GM21825 (cell line): ENCODE results near the gene CNTN5.

Experiments
- ATAC-seq: cut with Tn5 transposase; IDR thresholded peaks from one replicate; pipeline ENCODE4 v1.9.1; 2021; ENCODE audit warnings: mild to moderate bottlenecking, moderate library complexity; ENCODE audit not compliant: unreplicated experiment

The CNTN5 gene

GRCh38 chr11:99162819-99163218 lies 142.1 kb downstream of the CNTN5 start:
- ATAC-seq: no peak

DNA sequence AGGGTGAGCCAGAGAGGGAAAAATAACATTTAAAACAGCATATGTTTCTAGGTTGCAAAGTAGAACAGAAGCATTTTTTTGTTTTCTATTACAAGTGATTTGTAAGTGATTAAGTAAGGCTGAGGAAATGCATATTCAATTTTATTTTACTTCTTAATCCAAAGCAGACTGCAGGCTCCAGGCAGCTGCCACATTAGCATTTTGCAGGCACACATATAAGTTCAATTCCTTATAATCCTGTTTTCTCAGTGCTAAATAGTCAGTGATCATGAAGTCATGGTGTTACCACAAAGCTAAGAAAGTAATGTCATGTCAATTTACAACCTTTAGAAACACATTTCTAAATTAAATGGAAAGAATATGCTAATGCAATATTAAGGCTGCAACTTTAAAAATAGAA lies 149.8 kb downstream of the CNTN5 start:
- ATAC-seq: no peak

DNA sequence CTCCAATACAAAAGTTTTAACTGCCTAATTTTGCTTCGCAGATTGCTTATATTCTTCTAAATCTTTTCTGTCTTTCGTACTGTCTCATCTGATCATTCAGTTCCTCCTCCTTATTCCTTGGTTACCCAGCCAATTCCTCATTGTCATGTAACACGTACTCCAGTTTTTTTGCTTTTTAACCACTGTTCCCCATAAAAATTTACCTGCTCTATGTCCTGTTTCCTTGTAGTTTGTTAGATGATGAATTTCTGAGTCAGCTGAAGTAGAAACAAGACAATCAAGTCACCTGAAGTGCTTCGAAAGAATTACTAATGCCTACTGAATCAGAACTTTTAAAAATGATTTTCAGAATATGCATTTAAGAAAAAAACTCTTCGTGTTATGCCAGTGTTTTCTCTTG lies 150.6 kb downstream of the CNTN5 start:
- no peak for ATAC-seq

DNA sequence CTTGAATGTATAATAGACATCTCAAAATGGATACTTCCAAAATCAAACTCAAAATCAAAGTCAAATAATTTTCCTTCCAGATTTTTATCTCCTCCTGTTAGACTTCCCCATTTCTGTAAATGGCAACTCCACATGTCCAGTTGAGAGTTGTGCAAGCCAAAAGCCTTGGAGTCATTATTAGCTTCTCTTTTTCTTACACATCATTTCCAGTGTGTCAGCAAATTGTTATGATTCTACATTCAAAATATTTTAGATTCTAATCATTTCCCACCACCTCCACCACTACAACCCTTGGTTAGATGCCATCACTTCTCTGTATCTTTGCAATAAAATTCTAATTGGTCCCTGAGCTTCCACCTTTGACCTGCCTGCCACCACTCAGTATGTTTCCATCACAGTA lies 155.7 kb downstream of the CNTN5 start:
- ATAC-seq: no peak

DNA sequence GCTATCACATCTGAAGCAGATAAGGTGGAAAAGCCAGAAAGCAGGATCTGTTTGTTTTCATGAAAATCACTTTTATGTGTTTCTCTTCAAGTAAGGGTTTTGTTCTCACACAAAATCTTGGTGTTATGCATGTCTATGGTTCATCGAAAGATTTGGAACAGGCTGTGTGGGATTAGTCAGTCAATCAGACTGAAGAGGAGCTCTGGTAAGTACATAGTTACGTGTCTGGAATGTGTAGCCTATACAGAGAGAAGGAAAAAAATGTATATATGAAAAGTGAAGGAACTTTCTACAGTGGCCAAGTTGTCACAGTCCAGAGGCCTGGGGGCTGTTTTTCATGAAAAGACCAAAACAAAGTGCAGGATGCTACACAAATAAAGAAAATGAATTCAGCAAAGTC lies 156.7 kb downstream of the CNTN5 start:
- no peak for ATAC-seq

- ATAC-seq: no peak
Observed at GRCh38 chr11:99184146-99184545, 163.4 kb downstream of the CNTN5 start.

- ATAC-seq: no peak
Observed at GRCh38 chr11:99188221-99188620, 167.5 kb downstream of the CNTN5 start.

DNA sequence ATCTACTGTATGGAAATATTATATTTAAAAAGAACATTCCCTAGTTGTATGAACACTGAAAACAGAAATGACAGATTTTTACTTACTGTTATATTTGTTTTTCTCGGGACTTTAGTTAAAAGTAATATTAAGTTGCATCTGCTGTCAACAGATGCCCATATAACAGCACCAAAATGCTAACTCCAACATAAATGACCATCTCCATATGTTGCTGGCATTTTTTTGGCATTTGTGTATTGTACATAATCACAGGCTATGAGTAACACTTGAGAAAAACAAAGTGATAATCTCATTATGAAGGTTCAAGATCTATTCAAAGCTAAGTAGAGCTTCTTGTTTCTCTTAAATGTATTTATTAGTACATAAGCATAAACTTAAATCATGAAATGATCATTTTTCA lies 172.0 kb downstream of the CNTN5 start:
- ATAC-seq: no peak

- no peak for ATAC-seq
Observed at GRCh38 chr11:99197477-99197876, 176.7 kb downstream of the CNTN5 start.

- no peak for ATAC-seq
Observed at GRCh38 chr11:99198215-99198614, 177.5 kb downstream of the CNTN5 start.

DNA sequence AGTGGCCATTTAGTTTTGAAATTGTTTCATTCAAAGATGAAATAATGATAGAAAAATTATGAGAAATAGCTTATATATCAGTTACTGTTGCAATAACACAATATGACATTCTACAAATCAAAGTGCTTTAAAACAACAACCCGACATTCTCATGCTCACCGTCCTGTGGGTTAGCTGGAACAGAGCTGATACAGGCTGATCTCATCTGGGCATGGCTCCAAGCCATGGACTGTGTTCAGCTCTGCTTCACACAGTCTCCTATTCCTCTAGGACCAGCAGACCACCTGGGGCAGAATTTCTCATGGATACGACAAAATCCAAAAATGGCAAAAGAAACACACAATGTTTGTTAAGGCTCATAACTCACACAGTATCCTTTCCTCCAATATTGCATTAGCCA lies 178.6 kb downstream of the CNTN5 start:
- no peak for ATAC-seq

DNA sequence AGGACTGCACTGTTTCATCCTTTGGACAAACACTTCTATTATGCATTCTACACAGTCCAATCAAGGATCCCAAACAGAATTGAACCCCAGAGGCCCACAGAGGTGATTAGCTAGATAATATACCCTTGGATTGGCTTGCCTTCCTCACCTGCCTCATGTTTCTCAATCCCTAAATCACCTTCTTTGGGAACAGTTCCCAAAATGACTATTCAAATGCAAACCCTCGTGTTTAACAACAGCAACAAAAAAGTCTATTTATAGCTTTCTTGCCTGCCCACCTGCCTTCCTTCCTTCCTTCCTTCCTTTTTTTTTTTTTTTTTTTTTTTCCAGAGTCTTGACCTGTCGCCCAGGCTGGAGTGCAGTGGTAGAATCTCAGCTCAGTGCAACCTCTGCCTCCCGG lies 180.0 kb downstream of the CNTN5 start:
- ATAC-seq: no peak

- no peak for ATAC-seq
Observed at GRCh38 chr11:99208813-99209212, 188.1 kb downstream of the CNTN5 start.

GRCh38 chr11:99229544-99229943 lies 208.8 kb downstream of the CNTN5 start:
- ATAC-seq: no peak

DNA sequence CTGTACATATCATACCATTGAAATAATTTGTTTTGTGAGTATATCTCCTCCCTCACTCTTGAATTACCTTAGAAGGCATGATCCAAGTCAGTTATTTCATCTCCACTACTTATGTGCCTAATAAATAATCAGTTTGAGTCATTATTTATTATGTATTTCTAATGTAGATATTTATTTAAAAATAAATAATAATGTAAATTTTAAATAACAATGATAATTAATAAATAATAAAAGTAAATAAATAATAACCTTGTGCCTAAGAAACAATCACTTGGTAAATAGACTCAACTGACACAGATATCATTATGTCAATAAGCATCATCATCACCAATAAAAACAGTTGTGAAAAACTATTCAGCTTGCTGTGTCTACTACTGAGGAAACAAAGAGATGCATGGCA lies 213.8 kb downstream of the CNTN5 start:
- no peak for ATAC-seq

DNA sequence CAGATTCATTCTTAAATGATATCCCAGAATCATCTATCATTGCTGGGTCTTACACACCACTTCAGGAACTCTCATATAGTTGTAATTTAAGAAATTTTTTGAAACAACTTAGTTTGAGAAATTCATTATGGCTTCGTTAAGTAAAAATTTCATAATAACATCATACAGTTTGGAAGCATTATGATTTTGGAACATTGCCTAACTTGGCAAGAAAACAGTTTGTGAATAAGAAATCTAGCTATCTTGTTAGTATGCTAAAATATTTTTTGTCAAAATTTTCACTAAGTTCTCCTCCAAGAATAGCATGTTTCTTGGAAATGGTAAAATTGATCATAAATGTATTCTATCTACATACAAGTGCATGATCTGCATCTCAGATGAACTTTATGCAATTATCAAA lies 217.7 kb downstream of the CNTN5 start:
- ATAC-seq: no peak

GRCh38 chr11:99240192-99241030 lies 219.7 kb downstream of the CNTN5 start:
- no peak for ATAC-seq

GRCh38 chr11:99241066-99241465 lies 220.3 kb downstream of the CNTN5 start:
- ATAC-seq: no peak

- ATAC-seq: no peak
Observed at GRCh38 chr11:99244613-99245012, 223.9 kb downstream of the CNTN5 start.

DNA sequence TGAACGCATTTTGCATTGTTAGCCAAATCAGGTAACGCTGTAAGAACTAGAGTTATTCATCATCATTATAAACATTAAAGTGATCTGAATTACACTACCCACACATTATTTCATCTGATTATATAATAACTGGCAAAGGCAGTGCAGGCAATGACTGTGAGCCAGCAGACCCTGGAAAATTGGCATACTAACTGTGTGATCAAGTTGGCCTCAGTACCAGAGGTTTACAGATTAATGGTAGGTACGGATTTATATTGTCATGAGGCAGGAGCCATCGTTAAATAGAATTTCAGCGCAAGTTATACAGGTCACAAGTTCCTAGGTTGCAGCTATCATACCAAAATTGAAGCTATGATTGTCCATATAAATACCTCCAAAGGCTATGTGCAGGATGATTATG lies 225.4 kb downstream of the CNTN5 start:
- no peak for ATAC-seq

DNA sequence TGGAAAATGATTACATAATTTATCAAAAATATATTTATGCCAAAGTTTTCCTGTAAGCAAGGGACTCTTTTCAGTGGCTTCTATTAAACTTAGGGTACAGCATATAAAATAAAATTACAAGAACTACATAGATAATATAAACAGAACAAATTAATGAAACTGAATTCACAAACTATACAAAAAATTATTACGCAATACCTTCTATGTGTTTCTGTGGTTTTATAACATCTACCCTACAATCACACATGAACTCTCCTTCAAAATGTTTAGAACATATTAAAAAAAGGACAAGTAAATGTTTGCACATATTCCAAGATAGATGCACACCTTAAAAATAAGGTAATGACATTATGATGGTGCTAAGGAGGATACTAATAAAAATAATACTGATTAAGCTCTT lies 235.9 kb downstream of the CNTN5 start:
- ATAC-seq: no peak

- ATAC-seq: no peak
Observed at GRCh38 chr11:99257131-99257530, 236.4 kb downstream of the CNTN5 start.

- no peak for ATAC-seq
Observed at GRCh38 chr11:99260696-99261095, 239.9 kb downstream of the CNTN5 start.
